ENCODE data around the gene PRTFDC1. TPM values are rescaled to one million over a fixed set of nuclear protein-coding genes. Genes with fewer than 3 reads are reported as not detected.
A peak's percentile ranks its signal among the peaks of the same experiment; 100 is the strongest.

The PRTFDC1 gene
- total RNA-seq, 1 experiment from 2014 or later = not detected

DNA sequence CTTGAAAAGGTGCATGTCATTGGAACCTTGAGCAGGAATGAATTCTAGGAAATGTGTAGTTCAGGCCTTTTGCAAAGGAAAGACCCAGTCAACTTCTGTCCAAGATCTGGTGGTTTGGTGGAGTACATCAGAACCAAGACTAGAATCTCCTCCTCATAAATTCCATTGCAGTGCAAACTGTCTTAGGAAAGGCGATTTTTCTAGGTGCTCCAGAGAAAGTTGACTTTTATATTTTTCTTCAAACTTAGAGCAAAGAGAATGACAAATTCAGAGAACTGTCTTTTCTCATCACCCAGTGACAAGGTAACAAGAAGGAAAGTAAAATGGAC is 50.0 kb downstream of the PRTFDC1 start:
- peaks cover 9% of the 10 kb centered on the region for H3K9me3 Mint-ChIP-seq (ENCODE audit: unreplicated experiment)
- POLR2A ChIA-PET = interaction anchor here (0.7 kb wide), 1 partner anchor 9 kb away, joined by 3 read pairs; no protein-coding TSS in a partner anchor
- H3K4me3 Mint-ChIP-seq (ENCODE audit: unreplicated experiment) = no peak overlapping the region
- CTCF ChIA-PET = interaction anchor here (0.6 to 0.9 kb wide), 3 partner anchors 43 to 205 kb away, joined by 3 read pairs; no protein-coding TSS in a partner anchor
- H3K36me3 Mint-ChIP-seq (ENCODE audit: insufficient read depth, unreplicated experiment) = no peaks in the 10 kb centered on the region
- peaks cover 14% of the 10 kb centered on the region for H3K4me1 Mint-ChIP-seq (ENCODE audit: insufficient read depth, unreplicated experiment)
- H3K27ac Mint-ChIP-seq (ENCODE audit: low read depth, unreplicated experiment) = no peak overlapping the region
- intact Hi-C loops (cut with micrococcal nuclease) = loop anchor here (2.0 to 5.0 kb wide), 2 partner anchors 42 to 75 kb away; no protein-coding TSS in a partner anchor
- BruUV-seq (replicated peaks) = no TSS peak
- TF ChIP-seq, protein P1, sequence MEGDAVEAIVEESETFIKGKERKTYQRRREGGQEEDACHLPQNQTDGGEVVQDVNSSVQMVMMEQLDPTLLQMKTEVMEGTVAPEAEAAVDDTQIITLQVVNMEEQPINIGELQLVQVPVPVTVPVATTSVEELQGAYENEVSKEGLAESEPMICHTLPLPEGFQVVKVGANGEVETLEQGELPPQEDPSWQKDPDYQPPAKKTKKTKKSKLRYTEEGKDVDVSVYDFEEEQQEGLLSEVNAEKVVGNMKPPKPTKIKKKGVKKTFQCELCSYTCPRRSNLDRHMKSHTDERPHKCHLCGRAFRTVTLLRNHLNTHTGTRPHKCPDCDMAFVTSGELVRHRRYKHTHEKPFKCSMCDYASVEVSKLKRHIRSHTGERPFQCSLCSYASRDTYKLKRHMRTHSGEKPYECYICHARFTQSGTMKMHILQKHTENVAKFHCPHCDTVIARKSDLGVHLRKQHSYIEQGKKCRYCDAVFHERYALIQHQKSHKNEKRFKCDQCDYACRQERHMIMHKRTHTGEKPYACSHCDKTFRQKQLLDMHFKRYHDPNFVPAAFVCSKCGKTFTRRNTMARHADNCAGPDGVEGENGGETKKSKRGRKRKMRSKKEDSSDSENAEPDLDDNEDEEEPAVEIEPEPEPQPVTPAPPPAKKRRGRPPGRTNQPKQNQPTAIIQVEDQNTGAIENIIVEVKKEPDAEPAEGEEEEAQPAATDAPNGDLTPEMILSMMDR (IDR thresholded peaks at IDR 0.05; ENCODE audit: unreplicated experiment) = no peak
- no peak for DNase-seq (ENCODE audit: unreplicated experiment)
- H3K27me3 Mint-ChIP-seq (ENCODE audit: insufficient read depth, unreplicated experiment) = no peaks in the 10 kb centered on the region

DNA sequence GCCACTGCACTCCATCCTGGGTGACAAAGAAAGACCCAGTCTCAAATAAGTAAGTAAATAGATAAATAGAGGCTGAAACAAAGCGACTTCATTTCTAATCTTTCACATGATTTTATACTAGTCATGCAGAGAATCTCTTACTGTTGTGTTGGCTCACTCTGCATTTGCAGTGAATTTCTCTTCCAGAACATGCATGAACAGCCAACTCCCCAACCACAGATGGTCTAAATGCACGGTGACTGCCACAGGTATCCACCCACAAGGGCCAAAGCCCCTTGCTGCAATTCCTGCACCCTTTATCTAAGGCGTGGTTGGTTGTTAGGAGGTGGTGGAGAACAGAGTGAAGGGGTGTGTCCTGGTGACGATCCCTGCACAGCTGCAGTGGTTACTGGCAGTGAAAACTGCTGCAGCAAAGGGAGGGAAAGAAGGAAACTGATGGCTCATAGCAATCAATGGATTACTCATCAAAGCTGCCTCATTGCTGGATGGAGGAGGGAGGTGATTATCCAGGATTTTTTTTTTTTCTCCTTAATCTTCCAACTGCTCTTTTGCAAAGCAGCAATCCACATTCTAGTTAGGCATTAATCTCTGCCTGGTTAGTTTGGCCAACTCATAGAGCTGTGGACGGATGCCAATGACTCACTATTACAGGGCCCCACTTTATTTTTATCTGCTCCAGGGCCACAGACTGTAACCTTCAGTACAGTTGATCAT is 50.6 kb downstream of the PRTFDC1 start:
- CTCF ChIA-PET = interaction anchor here (0.6 to 0.9 kb wide), 2 partner anchors 44 to 206 kb away, joined by 3 read pairs; no protein-coding TSS in a partner anchor
- no peak overlapping the region for H3K4me3 Mint-ChIP-seq (ENCODE audit: unreplicated experiment)
- intact Hi-C loops (cut with micrococcal nuclease) = loop anchor here (2.0 to 5.0 kb wide), 2 partner anchors 43 to 75 kb away; no protein-coding TSS in a partner anchor
- no TSS peak for BruUV-seq (replicated peaks)
- H3K27me3 Mint-ChIP-seq (ENCODE audit: insufficient read depth, unreplicated experiment) = no peaks in the 10 kb centered on the region
- H3K4me1 Mint-ChIP-seq (ENCODE audit: insufficient read depth, unreplicated experiment) = peaks cover 18% of the 10 kb centered on the region
- no peaks in the 10 kb centered on the region for H3K36me3 Mint-ChIP-seq (ENCODE audit: insufficient read depth, unreplicated experiment)
- H3K27ac Mint-ChIP-seq (ENCODE audit: low read depth, unreplicated experiment) = no peak overlapping the region
- TF ChIP-seq, protein P1 (IDR thresholded peaks at IDR 0.05; ENCODE audit: unreplicated experiment) = no peak
- POLR2A ChIA-PET = interaction anchor here (0.6 to 1.6 kb wide), 3 partner anchors 9 to 416 kb away, joined by 4 to 5 read pairs (median 5); no protein-coding TSS in a partner anchor
- H3K9me3 Mint-ChIP-seq (ENCODE audit: unreplicated experiment) = peaks cover 9% of the 10 kb centered on the region
- peak; percentile 93 for DNase-seq (ENCODE audit: unreplicated experiment)

DNA sequence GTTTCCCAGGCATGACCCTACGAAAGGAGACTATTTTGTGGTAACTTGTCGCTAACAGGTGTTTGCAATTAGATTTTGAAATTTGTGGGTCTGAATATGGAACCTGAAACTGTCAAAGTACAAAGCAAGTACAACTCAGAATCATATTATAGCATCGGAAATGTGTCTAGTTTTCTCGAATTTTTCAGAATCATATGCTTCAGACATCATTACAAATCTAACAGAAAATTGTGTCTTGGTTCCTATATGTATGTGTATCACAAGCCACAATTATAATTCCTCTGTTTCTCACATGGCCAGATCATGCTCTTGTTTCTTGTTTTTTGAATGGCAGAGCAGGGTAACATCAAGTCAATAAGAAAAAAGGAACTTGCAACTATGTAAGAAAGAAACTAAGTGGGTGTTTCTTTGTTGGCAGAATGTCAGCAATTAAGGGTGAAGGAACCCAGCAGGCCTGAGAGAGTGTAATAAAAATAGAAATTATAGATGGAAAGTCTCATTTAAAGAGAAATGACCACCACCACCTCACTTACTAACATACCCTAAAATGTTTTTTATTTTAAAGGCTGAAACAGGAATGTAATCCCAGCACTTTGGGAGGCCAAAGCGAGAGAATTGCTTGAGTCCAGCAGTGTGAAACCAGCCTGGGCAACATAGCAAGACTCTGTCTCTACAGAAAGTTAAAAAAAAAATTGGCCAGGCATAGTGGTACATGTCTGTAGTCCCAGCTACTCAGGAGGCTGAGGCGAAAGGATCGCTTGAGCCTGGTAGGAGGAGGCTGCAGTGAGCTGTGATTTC is 51.3 kb downstream of the PRTFDC1 start:
- CTCF ChIA-PET = interaction anchor here (0.6 to 0.7 kb wide), 2 partner anchors 8 to 163 kb away, joined by 3 to 4 read pairs; no protein-coding TSS in a partner anchor
- DNase-seq (ENCODE audit: unreplicated experiment) = no peak
- no peak overlapping the region for H3K27ac Mint-ChIP-seq (ENCODE audit: low read depth, unreplicated experiment)
- H3K9me3 Mint-ChIP-seq (ENCODE audit: unreplicated experiment) = peaks cover 7% of the 10 kb centered on the region
- no TSS peak for BruUV-seq (replicated peaks)
- H3K4me3 Mint-ChIP-seq (ENCODE audit: unreplicated experiment) = no peak overlapping the region
- POLR2A ChIA-PET = interaction anchor here (0.6 to 1.6 kb wide), 4 partner anchors 9 to 417 kb away, joined by 3 to 5 read pairs (median 4); partner anchors contain the start of gene ARHGAP21
- no peaks in the 10 kb centered on the region for H3K27me3 Mint-ChIP-seq (ENCODE audit: insufficient read depth, unreplicated experiment)
- intact Hi-C loops (cut with micrococcal nuclease) = loop anchor here (5.0 kb wide), 1 partner anchor 74 kb away; no protein-coding TSS in a partner anchor
- H3K36me3 Mint-ChIP-seq (ENCODE audit: insufficient read depth, unreplicated experiment) = no peaks in the 10 kb centered on the region
- TF ChIP-seq, protein P1 (IDR thresholded peaks at IDR 0.05; ENCODE audit: unreplicated experiment) = no peak
- peaks cover 18% of the 10 kb centered on the region for H3K4me1 Mint-ChIP-seq (ENCODE audit: insufficient read depth, unreplicated experiment)

DNA sequence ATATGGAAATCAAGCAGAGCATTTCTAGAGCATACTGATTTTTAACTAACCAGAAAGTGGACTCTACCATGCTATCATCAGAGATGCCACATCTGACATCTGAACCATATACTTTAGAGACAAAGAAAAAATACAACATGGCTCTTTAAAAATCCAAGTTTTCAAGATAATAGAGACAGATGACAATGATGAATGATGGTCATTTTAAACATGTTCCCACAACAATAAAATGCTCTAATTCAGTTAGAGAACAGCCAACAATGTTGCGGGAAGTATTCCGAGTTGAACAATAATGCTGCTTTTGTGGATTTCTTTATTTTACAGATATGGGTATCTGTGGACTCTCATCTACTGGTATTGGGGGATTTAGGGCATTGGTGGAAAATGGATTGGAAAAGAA is 52.8 kb downstream of the PRTFDC1 start:
- no peak overlapping the region for H3K4me3 Mint-ChIP-seq (ENCODE audit: unreplicated experiment)
- no peaks in the 10 kb centered on the region for H3K36me3 Mint-ChIP-seq (ENCODE audit: insufficient read depth, unreplicated experiment)
- intact Hi-C loops (cut with micrococcal nuclease) = no loop called here
- no TSS peak for BruUV-seq (replicated peaks)
- H3K4me1 Mint-ChIP-seq (ENCODE audit: insufficient read depth, unreplicated experiment) = peaks cover 18% of the 10 kb centered on the region
- H3K27ac Mint-ChIP-seq (ENCODE audit: low read depth, unreplicated experiment) = no peak overlapping the region
- no peaks in the 10 kb centered on the region for H3K9me3 Mint-ChIP-seq (ENCODE audit: unreplicated experiment)
- CTCF ChIA-PET = interaction anchor here (0.6 kb wide), 1 partner anchor 118 kb away, joined by 4 read pairs; no protein-coding TSS in a partner anchor
- TF ChIP-seq, protein P1 (IDR thresholded peaks at IDR 0.05; ENCODE audit: unreplicated experiment) = no peak
- H3K27me3 Mint-ChIP-seq (ENCODE audit: insufficient read depth, unreplicated experiment) = no peaks in the 10 kb centered on the region
- POLR2A ChIA-PET = no interaction called here
- DNase-seq (ENCODE audit: unreplicated experiment) = no peak

All from MCF 10A (cell line).